ENCODE results near the gene DYNC1I2.

Gene DYNC1I2

DNA sequence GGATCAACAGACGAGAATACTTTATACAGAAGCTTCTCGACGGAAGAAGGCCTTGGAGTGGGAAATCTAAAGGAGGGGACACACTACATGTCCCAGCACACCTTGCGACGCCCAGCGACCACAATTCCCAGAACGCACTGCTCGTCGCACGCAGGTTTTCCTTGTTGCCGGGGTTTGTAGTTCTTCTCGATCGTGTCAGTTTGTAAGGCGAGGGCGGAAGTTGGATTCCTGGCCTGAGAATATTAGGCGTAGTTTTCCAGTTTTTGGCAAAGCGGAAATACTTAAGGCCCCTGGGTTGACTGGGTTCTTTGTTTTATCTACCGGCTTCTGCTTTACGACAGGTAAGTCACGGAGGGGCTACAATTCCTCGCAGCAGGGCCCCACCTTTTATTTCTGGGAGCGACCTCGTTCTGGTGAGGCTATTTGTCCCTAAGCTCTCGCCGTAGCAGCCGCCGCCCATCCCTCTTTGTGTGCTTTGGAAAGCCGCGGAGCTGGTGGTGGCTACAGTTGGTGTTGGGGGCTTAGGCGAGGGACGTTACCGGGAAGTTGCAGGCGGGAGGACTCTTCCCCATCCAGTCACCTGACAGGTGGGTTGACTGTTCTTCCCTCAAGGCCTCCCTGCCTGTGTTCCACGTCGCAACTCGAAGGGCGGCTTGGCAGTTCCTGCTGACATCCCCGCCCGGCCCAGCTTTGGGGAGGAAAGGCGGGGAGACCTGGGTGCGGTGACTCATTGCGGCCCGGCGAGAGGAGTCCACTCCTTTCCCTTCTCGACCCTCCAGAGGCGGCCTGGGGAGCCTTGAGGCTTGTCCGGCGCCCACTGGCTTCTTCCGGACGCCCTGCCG, at the start of gene DYNC1I2:
Gene DYNC1I2 (plus strand): TSS at position 183 of the 842 bp plus-strand sequence. CDS start 2,687 bp downstream, outside the sequence.
- DNase-seq (ENCODE audit: low read depth in 2 of 2), result peak; percentile 66 to 73

DNA sequence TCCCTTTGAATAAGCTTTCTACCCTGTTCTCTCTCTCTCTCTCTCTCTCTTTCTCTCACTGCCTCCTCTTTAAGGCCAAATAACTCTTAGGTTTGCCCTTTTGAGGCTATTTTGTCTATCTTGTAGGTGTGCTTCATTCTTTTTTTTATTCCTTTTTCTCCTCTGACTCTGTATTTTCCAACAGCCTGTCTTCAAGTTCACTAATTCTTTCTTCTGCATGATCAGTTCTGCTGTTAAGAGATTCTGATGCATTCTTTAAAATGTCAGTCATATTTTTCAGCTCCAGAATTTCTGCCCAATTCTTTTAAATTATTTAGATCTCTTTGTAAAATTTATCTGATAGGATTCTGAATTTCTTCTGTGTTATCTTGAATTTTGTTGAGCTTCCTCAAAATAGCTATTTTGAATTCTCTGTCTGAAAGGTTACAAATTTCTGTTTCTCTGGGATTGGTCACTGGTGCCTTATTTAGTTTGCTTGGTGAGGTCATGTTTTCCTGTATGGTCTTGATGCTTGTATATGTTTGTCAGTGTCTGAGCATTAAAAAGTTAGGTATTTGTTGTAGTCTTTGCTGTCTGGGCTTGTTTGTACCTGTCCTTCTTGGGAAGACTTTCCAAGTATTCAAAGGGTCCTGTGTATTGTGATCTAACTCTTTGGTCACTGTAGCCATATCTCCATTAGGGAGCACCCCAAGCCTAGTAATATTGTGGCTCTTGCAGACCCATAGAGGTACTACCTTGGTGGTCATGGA, 35.4 kb upstream of the DYNC1I2 start:
- DNase-seq (ENCODE audit: low read depth in 2 of 2), result no peak

DNA sequence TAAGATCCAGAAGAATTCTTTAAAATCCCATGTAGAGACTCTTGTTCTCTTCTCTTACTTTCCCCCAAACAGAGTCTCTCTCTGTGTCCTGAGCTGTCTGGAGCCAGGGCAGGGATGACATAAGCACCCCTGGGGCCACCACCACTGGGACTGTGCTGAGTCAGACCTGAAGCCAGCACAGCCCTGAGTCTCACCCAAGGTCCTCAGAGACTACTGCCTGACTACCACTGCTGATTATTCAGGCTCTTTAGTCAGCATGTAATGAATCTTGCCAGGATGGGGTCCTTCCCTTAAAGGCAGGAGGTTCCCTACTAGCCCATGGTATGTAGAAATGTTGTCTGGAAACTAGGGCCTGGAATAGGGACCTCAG, 34.9 kb upstream of the DYNC1I2 start:
- no peak for DNase-seq (ENCODE audit: low read depth in 2 of 2)

DNA sequence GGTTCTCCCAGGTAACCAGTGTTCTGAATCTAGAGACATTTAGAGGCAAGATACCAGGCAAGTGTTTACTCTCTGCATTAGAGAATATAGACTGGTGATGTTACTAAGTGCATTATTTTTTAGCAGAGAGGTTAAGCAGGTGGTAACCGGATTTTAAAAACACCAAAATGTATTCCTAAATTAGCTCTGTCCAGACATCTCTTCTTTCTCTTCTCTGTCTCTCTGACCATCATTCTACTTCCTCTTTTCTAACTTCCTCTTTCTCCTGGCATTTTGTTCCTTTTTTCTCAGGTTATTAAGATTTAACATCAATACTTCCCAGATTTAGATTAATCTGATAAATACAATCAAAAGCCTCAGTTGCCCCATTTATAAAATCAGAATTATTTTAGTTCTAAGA, 31.7 kb upstream of the DYNC1I2 start:
- no peak for DNase-seq (ENCODE audit: low read depth in 2 of 2)

DNA sequence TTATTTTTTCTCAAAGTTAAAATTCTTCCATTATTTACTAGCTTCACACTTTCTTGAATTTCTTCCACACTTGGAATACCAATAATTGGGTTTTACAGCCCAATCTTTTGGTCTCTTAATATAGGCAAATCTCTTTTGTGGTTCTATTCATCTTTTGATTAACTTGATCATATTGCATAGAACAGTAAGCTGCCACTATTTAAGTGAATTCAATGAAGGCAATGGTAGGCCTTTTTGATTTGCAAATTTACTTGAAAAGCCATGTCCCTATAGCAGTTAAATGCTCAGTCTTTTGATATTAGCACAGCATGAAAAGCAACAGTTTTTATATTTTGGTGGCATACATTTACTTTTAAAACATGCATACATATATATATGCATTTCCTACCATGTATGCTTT, 20.2 kb upstream of the DYNC1I2 start:
- DNase-seq (ENCODE audit: low read depth in 2 of 2), result no peak

DNA sequence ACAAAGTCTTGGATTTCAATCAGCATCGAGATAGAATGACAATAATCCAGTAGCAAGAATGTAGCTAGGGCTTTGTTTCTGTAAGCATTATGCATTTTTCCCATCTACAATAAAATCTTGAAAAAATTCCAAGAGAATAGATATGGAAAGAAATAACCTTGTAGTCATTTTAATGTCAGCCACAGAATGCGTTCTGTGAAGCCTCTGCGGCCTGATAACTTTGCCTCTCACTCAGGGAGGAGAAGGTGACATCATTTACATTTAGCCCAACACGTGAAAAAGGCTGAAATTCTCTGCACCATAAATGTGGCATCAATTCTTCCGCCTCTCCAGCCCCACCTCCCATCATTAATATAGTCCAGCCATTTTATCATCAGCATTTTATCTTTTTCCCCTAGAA, 19.1 kb upstream of the DYNC1I2 start:
- DNase-seq (ENCODE audit: low read depth in 2 of 2), result no peak

DNA sequence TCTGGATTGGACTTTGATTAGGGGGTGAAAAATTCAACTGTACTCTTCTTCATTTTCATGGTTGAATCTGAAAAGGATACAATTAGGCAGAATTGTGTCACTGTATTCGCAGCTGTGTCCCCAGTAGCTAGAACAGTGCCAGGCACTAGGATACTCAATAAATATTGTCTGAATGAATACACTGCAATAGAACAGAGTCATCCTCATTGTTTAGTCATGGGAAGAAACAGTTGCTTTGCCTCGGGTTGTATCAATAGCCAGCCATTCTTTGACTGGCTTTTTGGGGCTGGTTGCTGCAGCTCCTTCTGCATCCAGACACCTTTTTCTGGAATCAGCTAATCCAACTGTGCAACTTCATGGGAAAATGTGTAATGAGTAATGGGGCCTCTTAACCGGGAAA, 18.1 kb upstream of the DYNC1I2 start:
- DNase-seq (ENCODE audit: low read depth in 2 of 2), result no peak

DNA sequence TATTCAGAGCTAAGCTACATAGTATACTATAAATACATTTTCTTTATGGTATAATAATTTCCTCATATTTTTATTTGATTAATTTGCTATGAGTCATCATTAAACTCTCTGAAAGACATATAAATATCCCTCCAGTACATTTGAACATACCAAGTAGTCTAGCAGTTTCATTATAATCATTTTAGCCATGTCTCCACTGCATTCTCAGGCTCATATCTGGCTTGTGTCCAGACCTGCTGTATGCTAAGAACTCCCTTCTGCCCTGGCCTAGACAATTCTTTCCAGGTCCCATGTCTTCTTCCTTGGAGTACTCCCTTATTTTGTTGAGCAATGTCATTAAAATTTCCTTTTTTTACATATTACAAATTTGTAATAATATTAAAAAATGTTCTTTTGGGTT, 16.6 kb upstream of the DYNC1I2 start:
- no peak for DNase-seq (ENCODE audit: low read depth in 2 of 2)

DNA sequence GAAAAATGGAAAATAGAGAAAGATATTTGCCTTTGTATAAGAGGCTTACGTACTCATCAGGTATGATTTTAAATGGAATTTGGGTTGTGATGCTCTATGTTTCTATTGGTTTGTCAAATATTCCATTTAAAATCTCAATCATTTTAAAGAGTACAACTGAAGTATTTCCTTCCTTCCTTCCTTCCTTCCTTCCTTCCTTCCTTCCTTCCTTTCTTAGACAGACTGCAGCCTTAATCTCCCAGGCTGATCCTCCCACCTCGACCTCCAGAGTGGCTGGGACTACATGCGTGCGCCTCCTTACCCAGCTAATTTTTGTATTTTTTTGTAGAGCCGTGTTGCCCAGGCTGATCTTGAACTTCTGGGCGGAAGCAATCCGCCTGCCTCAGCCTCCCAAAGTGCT, 15.4 kb upstream of the DYNC1I2 start:
- DNase-seq (ENCODE audit: low read depth in 2 of 2), result no peak

DNA sequence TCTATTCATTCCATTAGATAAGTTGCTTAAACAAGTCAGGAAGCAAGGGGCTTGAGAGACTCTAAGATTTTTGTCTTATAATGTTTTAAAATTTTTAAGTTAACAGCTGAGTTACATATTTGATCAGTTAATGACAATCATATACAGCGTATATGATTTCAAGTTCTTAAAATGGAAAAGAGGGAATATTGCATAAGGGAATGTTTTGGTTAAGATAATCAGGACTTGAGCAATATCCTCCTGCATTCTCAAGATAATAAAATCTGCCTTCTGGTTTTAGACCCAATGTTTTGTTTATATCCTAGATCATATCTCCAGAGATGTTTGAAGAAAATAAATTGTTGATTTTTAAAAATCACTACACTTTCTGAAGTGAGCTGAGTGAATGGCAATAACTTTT, 13.4 kb upstream of the DYNC1I2 start:
- no peak for DNase-seq (ENCODE audit: low read depth in 2 of 2)

DNA sequence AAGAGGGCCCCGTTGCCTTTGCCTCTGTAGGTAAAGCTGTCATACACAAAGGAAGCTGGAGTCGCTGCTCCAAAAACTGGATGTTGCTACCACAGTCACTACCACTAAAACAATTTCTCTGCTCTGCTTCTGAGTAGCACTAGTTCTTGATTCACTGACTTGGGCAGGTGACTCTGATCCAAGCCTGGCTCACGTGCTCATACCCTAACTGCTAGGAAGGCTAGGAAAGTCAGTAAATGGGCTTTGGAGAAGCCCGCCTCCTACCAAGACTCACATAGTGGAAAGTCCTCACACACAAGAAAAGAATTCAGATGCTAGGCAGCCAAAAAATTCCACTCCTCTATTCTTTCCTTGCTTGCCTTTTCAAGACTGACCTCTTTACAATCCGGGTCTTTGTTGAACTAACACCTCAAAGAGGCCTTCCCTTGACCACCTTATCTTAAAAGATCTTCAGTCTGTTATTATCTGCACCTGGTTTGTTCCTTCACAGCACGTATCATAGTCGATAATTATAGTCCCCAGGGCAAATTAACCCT, 11.4 kb upstream of the DYNC1I2 start:
- DNase-seq (ENCODE audit: low read depth in 2 of 2), result no peak

DNA sequence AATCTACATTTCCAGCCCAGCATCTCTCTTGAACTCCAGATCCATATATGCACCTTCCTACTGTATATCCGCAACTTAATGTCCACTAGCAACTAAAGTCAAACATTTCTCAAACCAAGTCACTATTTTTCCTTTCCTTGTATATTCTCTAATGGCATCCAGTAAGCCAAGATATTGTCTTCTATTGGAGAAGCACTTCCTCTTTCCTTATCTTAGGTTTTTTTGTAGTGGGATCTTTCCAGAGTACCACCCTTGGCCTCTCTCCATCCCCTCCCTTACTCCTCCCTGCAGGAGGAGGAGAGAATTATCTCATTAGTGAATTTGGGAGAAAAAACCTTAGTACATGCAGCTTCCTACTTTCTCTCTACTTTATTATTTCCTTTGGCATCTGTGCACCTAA, 8.7 kb upstream of the DYNC1I2 start:
- no peak for DNase-seq (ENCODE audit: low read depth in 2 of 2)

DNA sequence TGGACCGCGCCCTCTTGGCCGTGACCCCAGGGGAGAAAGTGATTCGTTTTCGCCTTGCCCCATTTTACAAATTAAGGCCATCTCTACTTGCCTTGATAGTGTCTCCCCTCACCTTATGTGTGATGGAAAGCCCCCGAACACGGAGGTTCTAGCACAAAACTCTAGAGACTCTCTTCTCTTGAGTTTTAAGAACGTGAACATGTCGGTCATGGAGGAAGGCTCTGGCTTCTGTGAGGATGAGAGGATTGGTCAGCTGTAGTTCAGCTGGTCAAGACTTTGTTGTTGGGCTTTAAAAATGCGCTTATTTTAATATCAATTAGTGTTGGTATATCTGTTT, 828 bp downstream of the DYNC1I2 start:
- DNase-seq (ENCODE audit: low read depth in 2 of 2), result no peak

DNA sequence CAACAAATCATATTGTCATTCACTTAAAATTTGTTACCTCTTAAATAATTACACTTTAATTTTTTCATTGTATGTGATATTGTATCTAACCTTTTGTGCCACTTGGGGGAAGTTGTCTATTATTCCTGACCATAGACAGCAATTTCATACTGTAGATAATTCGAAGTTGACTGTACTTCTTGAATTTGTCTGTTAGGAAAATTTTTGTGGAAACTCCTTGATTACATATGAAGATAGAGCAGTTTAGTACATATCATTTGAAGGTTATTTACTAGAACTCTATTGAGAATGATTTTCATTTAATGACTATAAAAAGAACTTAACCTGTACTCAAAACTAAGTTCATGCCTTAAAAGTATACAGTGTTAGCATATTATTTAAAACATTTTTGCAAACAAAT, 5.1 kb downstream of the DYNC1I2 start:
- DNase-seq (ENCODE audit: low read depth in 2 of 2), result no peak

DNA sequence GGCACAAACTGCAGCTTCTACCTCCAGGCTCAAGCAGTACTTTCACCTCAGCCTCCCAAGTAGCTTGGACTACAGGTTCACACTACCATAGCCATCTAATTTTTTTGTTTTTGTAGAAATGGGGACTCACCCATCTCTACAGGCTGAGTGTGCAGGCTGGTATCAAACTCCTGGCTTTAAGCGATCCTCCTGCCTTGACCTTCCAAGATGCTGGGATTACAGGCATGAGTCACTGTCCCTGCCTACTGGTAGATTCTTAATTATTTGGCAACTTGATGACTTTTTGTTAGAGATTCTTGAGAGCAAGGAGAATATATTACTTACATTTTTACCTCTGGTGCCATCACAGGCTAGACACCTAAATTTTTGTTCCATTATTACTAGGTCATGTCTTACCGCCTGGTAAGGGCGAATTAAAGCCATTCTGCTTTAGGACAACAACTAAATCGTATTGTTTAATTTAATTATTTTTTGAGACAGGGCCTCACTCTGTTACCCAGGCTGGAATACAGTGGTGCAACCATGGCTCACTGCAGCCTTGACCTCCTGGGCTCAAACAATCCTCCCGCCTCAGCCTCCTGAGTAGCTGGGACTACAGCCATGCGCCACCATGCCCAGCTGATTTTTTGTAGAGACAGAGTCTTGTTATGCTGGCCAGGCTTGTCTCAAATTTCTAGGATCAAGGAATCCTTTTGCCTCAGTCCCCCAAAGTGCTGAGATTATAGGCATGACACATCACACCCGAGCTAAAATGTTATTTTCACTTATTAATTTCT, 15.7 kb downstream of the DYNC1I2 start:
- DNase-seq (ENCODE audit: low read depth in 2 of 2), result no peak

DNA sequence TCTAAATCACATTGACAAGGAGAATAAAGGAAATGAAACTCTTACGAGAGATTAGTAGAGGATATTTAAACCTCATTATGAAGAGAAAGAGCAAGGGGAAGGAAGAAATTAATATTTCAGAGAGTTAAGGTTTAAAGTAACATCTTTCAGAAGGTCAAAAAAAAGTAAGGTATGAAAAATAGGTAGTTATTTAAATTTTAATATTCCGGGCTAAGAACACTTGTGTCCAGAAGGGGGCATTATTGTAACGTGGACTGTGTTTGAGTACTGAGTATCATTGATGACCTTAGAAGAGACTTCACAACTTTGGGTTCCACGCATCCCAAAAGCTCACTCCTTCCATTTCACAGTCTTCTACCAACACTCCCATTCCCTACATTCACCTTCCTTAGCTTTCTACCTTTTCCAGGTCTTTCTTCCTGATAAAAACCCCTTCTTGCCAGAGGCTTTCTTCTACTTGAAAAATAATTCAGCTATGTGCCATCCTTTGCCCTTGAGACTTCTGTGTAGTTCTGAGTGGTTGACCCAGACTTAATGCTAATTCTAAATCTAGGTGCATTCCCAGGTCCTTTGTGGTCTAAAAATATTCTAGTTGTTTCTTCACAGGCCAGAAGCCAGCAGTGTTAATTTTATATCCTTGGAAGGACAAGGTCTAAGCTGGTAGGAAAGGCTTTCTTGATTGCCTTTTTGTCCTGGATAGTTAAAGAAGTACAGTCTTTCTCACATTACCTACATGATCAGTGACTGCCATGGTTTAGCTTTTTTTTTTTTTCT, 16.5 kb downstream of the DYNC1I2 start:
- no peak for DNase-seq (ENCODE audit: low read depth in 2 of 2)

DNA sequence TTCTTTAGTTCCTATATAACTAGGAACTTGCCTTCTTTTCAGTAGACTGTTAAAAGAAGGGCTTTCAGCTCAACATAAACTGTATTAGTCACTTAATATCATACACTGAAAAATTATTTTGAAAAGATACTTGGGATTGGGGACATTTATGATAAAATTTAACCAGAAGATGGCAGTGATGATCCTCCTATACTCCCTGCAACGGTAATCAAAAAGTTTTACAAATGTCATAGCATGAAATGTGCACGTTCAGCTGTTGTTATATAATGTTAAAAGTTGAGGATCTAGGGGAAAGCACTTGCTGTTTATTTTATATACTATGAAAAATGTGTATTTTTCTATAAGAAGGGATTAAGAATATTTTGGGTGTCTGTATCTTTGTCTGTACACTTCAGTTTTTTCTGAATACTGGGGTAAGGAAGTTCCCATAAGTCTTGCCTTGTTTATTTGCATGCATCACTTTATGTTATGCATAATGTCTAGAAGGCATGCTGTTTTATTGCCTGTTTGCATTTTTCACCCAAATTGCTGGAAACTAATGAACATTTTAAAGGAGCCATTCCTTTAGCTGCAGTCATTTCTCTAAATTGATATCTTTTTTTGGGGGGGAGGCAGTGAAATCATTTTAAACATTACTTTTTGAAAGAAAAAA, 19.0 kb downstream of the DYNC1I2 start:
- no peak for DNase-seq (ENCODE audit: low read depth in 2 of 2)

DNA sequence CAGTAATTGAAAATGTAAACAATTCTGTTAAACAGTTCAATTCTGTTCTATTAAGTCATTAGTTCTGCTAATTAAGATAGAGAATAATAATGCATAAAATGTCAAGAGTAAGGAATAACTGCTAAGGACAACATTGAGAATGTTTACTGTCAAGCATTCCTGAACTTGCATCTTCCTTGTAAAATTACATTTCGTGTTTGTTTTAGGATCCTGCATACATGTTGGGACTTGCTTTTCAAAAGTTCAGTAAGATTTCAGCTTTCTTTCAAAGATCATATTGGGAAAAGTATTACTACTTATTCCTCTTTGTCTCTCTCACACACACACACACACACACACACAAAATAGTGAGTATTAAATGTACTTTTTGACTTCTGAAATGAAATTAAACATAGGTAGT, 20.5 kb downstream of the DYNC1I2 start:
- DNase-seq (ENCODE audit: low read depth in 2 of 2), result no peak

DNA sequence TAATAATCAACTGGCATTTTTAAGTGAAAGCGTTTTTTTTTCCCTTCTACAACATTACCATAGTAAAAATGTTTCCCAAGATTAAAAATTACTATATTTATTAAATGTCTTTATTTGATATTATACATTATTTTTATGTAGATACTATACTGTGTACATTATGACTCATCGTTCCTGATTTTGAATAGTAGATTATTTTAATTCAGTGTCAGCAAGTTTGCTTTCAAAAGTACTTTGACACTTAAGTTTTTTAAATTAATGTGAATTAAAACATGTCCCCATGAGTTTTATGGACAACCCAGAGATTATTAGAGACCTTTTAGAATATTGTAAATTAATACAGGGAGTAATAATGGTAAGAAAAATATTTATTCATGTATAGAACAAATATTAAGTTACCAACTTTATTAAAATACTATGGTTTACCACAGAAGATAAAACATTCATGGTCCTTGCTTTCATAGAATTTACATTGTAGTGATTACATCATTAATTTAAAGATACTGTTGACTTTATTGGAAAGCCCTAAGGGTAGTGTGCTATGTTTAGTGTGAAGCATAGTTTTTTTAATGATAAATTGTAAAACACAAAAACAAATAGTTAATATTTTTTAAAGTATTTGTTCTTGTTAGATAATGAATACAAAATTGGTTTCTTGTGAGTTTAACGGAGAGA, 21.9 kb downstream of the DYNC1I2 start:
- DNase-seq (ENCODE audit: low read depth in 2 of 2), result no peak

DNA sequence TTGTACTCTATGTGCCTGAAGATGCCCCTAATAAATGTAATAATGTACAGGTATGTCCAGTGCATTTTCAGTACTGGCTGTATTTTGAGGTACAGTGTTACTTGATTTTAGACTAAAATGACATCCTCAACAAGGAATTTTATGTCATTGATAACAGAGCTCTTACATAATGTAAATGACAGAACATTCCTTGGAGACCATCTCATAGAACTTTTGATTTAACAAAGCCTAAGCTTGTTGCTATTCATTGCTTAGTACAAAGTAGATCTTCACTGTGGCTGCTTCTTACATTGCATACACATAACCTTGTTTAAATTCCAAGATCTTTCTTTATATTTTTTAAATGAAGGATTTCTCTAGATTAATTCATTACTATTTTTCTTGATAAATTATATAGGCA, 24.1 kb downstream of the DYNC1I2 start:
- no peak for DNase-seq (ENCODE audit: low read depth in 2 of 2)

DNA sequence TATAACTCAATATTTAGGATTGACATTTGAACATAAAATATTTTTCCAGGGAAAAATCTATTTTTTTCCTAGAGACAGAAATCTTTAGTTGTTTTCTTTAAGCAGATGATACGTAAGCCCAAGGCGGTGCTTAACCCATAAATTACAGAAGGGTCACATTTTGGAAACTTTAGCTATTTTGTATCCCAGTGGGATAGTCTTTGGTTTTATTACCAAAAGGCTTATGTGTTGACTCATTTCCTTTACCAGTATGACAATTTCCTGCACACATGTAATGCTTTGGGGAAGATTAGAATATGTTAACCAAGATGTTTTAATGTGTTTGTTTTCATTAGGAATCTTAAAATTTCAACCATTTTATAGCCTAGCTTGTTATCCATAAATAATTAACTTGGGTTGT, 24.8 kb downstream of the DYNC1I2 start:
- no peak for DNase-seq (ENCODE audit: low read depth in 2 of 2)
